ENCODE data around the gene OXCT1. TPM values are rescaled to one million over a fixed set of nuclear protein-coding genes. Genes with fewer than 3 reads are reported as not detected.

The OXCT1 gene
- total and polyA plus RNA-seq, 2 of the 8 experiments (the other 6 are each of a cell fraction or from before 2014, with no cell fraction given): 10.1 to 28.2 TPM

- Histone ChIP-seq H3K4me2 (ENCODE audit: insufficient read depth in 1 of 2, low read depth in 2 of 2, low read length in 2 of 2) (no peak overlapping the region), H3K27me3 (replicated peaks in 1 of 4; ENCODE audit: control insufficient read depth in 3 of 4, extremely low read depth in 1 of 4, insufficient read depth in 3 of 4, low read length in 3 of 4) (no peaks in the 10 kb centered on the region), H3K23ac (ENCODE audit: insufficient read length) (no peak overlapping the region), H3K4me1 (replicated peaks in 1 of 4; ENCODE audit: control insufficient read depth in 3 of 4, insufficient read depth in 4 of 4, low read length in 3 of 4) (no peaks in the 10 kb centered on the region), H3K36me3 (ENCODE audit: control insufficient read depth in 2 of 4, insufficient read depth in 4 of 4, low read length in 3 of 4) (no peaks in the 10 kb centered on the region), H3K79me2 (ENCODE audit: control insufficient read depth in 1 of 2, insufficient read depth in 2 of 2, low read length in 2 of 2) (no peaks in the 10 kb centered on the region), H3K9me3 (ENCODE audit: insufficient read depth in 2 of 2, low read depth in 1 of 2, low read length in 1 of 2) (0 out of 4 replicates have a peak, but pooled peaks cover 2 to 7% of the 10 kb centered on the region in 2 experiments), H4K8ac (ENCODE audit: extremely low read depth, insufficient read depth, low read length) (no peak overlapping the region), H2BK20ac (ENCODE audit: low read length) (no peak overlapping the region), H3K27ac (ENCODE audit: low read depth, low read length) (no peak overlapping the region), H3K9ac (replicated peaks in 1 of 4; ENCODE audit: extremely low read depth in 1 of 4, low read depth in 3 of 4, low read length in 3 of 4) (no peak overlapping the region), H3K4ac (replicated peaks; ENCODE audit: insufficient read length, low read depth, low read length) (no peak overlapping the region), H4K91ac (replicated peaks; ENCODE audit: insufficient read length, low read length) (no peak overlapping the region), H3K79me1 (ENCODE audit: low read depth, low read length) (no peaks in the 10 kb centered on the region), H2AFZ (ENCODE audit: low read length) (no peak overlapping the region), H3K18ac (ENCODE audit: extremely low read depth, low read length) (no peak overlapping the region), H4K20me1 (replicated peaks in 1 of 2; ENCODE audit: control insufficient read depth in 1 of 2, insufficient read depth in 2 of 2, low read length in 2 of 2) (no peaks in the 10 kb centered on the region), H2BK12ac (ENCODE audit: low read depth, low read length) (no peak overlapping the region), H3K14ac (ENCODE audit: insufficient read length) (no peak overlapping the region), H2BK5ac (ENCODE audit: low read depth, low read length) (no peak overlapping the region), H2BK15ac (ENCODE audit: low read length) (no peak overlapping the region), H2AK5ac (ENCODE audit: low read depth, low read length) (no peak overlapping the region), H3K56ac (replicated peaks; ENCODE audit: insufficient read length, low read depth, low read length) (no peak overlapping the region), H3K23me2 (ENCODE audit: low read depth, low read length) (no peaks in the 10 kb centered on the region), H3K4me3 (ENCODE audit: extremely low read depth in 1 of 4, insufficient read depth in 2 of 4, low read depth in 3 of 4, low read length in 4 of 4) (no peak overlapping the region), H4K5ac (ENCODE audit: insufficient read length, low read depth, low read length) (no peak overlapping the region), H2BK120ac (replicated peaks; ENCODE audit: low read depth, low read length) (no peak overlapping the region)
- CTCF ChIA-PET (ENCODE audit: partially characterized antibody): no interaction called here
- DNase-seq (ENCODE audit: low read depth in 1 of 2, low spot score in 2 of 2): no peak
- POLR2A ChIA-PET (ENCODE audit: partially characterized antibody): no interaction called here
- no peak for TF ChIP-seq SP4 (IDR thresholded peaks at IDR 0.05; ENCODE audit: low read length)
- TF ChIP-seq SP2 (IDR thresholded peaks at IDR 0.05; ENCODE audit: low read length): no peak
- TF ChIP-seq KDM5A (IDR thresholded peaks at IDR 0.05; ENCODE audit: low read length): no peak
- no peak for TF ChIP-seq POU5F1 (IDR thresholded peaks at IDR 0.05; ENCODE audit: low read depth, low read length)
- no peak for TF ChIP-seq SRF (IDR thresholded peaks at IDR 0.05; ENCODE audit: low read depth, low read length)
- TF ChIP-seq JUND (IDR thresholded peaks at IDR 0.05; ENCODE audit: low read length): no peak
- no peak for TF ChIP-seq CBX8 (IDR thresholded peaks at IDR 0.05; ENCODE audit: borderline replicate concordance, low read depth, low read length)
- TF ChIP-seq NANOG (IDR thresholded peaks at IDR 0.05; ENCODE audit: insufficient read depth, low read depth, low read length, poor library complexity, severe bottlenecking): no peak
- no peak for FAIRE-seq
Measured at GRCh38 chr5:41885286-41885685, 15.1 kb upstream of the OXCT1 start.

All from H1 (cell line).